Measurements from ENCODE around the gene DLL3. TPM values are rescaled to one million over a fixed set of nuclear protein-coding genes. Genes with fewer than 3 reads are reported as not detected.
A peak's percentile ranks its signal among the peaks of the same experiment; 100 is the strongest.

DLL3 gene
- total and polyA plus RNA-seq, 10 donors, result 0.16 to 0.68 (median 0.52) TPM; not detected in 5

- Histone ChIP-seq H3K27me3 (replicated peaks in 1 of 7) (no peaks in the 10 kb centered on the region), H3K36me3 (peaks cover 8 to 100% (median 98%) of the 10 kb centered on the region in 6 donors), H3K4me1 (no peaks in the 10 kb centered on the region), H3K27ac (no peak overlapping the region), H3K9me3 (no peaks in the 10 kb centered on the region), H3K4me3 (no peak overlapping the region)
- no peak for TF ChIP-seq POLR2AphosphoS5 (IDR thresholded peaks at IDR 0.05)
- TF ChIP-seq POLR2A (IDR thresholded peaks at IDR 0.05), result no peak
- no peak for TF ChIP-seq CTCF (IDR thresholded peaks at IDR 0.05 in 8 of 11, conservative IDR thresholded peaks at IDR 0.05 in 3 of 11)
- DNase-seq, result no peak
- 82 to 93% (median 89%) methylated on average over 6 to 7 of the region's 7 CpGs for WGBS, 5 donors
- intact Hi-C loops (cut with DNase I; ENCODE audit: low total_unique reads), result no loop called here
Measured at GRCh38 chr19:39470724-39471339, 27.9 kb upstream of the DLL3 start.

GRCh38 chr19:39471756-39472536 lies 26.8 kb upstream of the DLL3 start:
- intact Hi-C loops (cut with DNase I; ENCODE audit: low total_unique reads), result no loop called here
- Histone ChIP-seq H3K9me3 (no peaks in the 10 kb centered on the region), H3K27ac (no peak overlapping the region), H3K4me3 (no peak overlapping the region), H3K4me1 (no peaks in the 10 kb centered on the region), H3K27me3 (replicated peaks in 1 of 7) (no peaks in the 10 kb centered on the region), H3K36me3 (peaks cover 8 to 100% (median 93%) of the 10 kb centered on the region in 6 donors)
- no peak for DNase-seq
- 72 to 76% (median 73%) methylated on average over 4 to 8 of the region's 8 CpGs for WGBS, 5 donors
- TF ChIP-seq CTCF (IDR thresholded peaks at IDR 0.05 in 8 of 11, conservative IDR thresholded peaks at IDR 0.05 in 3 of 11) (no peak), POLR2AphosphoS5 (IDR thresholded peaks at IDR 0.05) (no peak), POLR2A (IDR thresholded peaks at IDR 0.05) (no peak)

- TF ChIP-seq POLR2A (IDR thresholded peaks at IDR 0.05) (no peak), POLR2AphosphoS5 (IDR thresholded peaks at IDR 0.05) (peak in 1 of 3 donors; percentile 61)
- H3K27ac ChIP-seq, result no peak overlapping the region
- H3K4me1 ChIP-seq, result no peaks in the 10 kb centered on the region
- H3K36me3 ChIP-seq, result peaks cover 8 to 96% (median 85%) of the 10 kb centered on the region in 6 donors
- no peak for DNase-seq
- no peak overlapping the region for H3K4me3 ChIP-seq
- H3K27me3 ChIP-seq (replicated peaks in 1 of 7), result no peaks in the 10 kb centered on the region
- WGBS, 5 donors, result 89 to 93% (median 92%) methylated on average over 25 to 32 of the region's 32 CpGs
- intact Hi-C loops (cut with DNase I; ENCODE audit: low total_unique reads), result no loop called here
- H3K9me3 ChIP-seq, result no peaks in the 10 kb centered on the region
Measured at GRCh38 chr19:39472746-39473442, 25.9 kb upstream of the DLL3 start.

GRCh38 chr19:39473443-39473960 lies 25.2 kb upstream of the DLL3 start:
- DNase-seq, result no peak
- Histone ChIP-seq H3K9me3 (no peaks in the 10 kb centered on the region), H3K4me3 (no peak overlapping the region), H3K36me3 (peaks cover 8 to 90% (median 79%) of the 10 kb centered on the region in 6 donors), H3K4me1 (no peaks in the 10 kb centered on the region), H3K27me3 (replicated peaks in 1 of 7) (no peaks in the 10 kb centered on the region), H3K27ac (no peak overlapping the region)
- intact Hi-C loops (cut with DNase I; ENCODE audit: low total_unique reads), result no loop called here
- TF ChIP-seq CTCF (IDR thresholded peaks at IDR 0.05 in 8 of 11, conservative IDR thresholded peaks at IDR 0.05 in 3 of 11) (no peak), POLR2AphosphoS5 (IDR thresholded peaks at IDR 0.05) (peak in 1 of 3 donors; percentile 30)
- WGBS, 5 donors, result 83 to 94% (median 91%) methylated on average over 9 to 11 of the region's 11 CpGs

Data from spleen (tissue), 11 donors.